ENCODE measurements around the gene SDK2.

DNA sequence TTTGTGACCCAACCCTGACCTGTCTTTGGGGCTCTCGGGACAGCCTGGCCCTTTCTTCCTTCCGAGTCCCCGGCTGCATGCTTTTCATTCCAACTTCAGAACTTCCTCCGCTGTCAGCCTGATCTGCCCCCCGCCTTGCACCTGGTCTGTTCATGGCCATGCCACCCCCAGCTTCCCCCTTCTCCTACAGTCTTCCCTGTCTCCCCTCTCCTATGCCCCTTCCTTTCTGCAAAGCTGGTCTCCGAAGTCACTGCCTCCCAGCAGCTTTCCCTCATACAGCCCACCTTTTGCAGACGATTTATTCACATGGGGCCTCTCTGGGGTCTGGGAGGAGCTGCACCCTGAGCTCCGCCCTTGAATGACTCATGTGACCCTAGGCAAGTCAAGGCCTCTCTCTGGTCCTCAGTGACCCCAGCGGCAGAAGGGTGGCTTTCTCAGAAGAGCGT, 47.1 kb upstream of the SDK2 start:
- TF ChIP-seq, protein P1, sequence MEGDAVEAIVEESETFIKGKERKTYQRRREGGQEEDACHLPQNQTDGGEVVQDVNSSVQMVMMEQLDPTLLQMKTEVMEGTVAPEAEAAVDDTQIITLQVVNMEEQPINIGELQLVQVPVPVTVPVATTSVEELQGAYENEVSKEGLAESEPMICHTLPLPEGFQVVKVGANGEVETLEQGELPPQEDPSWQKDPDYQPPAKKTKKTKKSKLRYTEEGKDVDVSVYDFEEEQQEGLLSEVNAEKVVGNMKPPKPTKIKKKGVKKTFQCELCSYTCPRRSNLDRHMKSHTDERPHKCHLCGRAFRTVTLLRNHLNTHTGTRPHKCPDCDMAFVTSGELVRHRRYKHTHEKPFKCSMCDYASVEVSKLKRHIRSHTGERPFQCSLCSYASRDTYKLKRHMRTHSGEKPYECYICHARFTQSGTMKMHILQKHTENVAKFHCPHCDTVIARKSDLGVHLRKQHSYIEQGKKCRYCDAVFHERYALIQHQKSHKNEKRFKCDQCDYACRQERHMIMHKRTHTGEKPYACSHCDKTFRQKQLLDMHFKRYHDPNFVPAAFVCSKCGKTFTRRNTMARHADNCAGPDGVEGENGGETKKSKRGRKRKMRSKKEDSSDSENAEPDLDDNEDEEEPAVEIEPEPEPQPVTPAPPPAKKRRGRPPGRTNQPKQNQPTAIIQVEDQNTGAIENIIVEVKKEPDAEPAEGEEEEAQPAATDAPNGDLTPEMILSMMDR (conservative IDR thresholded peaks at IDR 0.05; ENCODE audit: low read depth, low read length), result no peak
- TF ChIP-seq EZH2 (IDR thresholded peaks at IDR 0.05; ENCODE audit: borderline replicate concordance, low read depth, low read length, poor library complexity, severe bottlenecking), result no peak
